NCI-H748 (cell line): Measurements from ENCODE around the gene CCDC27.
A peak's percentile ranks its signal among the peaks of the same experiment; 100 is the strongest.
"Not testable (repeated sequence)": the region's sequence is repeated elsewhere in the genome, so short reads cannot be mapped to it uniquely, and the experiment has no call there.

Experiments
- DNase-seq: peaks from one replicate; lab custom pipeline; 2025; ENCODE audit not compliant: unreplicated experiment; lab: John Stamatoyannopoulos, UW

The CCDC27 gene

GRCh38 chr1:3735027-3735681 lies 17.1 kb upstream of the CCDC27 start:
- DNase-seq, result no peak

GRCh38 chr1:3735688-3736087 lies 16.6 kb upstream of the CCDC27 start:
- DNase-seq, result no peak

- DNase-seq, result no peak
Observed at GRCh38 chr1:3736131-3736561, 16.1 kb upstream of the CCDC27 start.

GRCh38 chr1:3736708-3737107 lies 15.5 kb upstream of the CCDC27 start:
- no peak for DNase-seq

DNA sequence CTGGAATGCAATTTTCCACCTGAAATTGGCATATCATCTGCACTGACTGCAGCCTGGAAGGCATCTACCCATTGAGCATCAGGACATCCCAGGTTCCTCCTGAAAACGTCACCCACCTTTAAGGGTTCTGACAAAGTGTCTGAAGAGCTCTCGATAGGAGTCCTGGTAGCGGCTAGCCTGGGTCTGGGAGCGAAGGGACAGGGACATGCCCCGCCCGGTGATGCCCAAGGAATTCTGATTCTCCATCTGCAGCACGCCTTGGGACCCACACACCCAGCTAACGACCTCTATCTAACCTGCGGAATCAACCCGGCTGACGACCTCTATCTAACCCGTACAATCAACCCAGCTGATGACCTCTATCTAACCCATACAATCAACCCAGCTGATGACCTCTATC lies 13.3 kb upstream of the CCDC27 start:
- no peak for DNase-seq

GRCh38 chr1:3740042-3740441 lies 12.2 kb upstream of the CCDC27 start:
- no peak for DNase-seq

GRCh38 chr1:3740752-3741151 lies 11.5 kb upstream of the CCDC27 start:
- DNase-seq, result no peak

- DNase-seq, result no peak
Observed at GRCh38 chr1:3741566-3742438, 10.4 kb upstream of the CCDC27 start.

- no peak for DNase-seq
Observed at GRCh38 chr1:3742439-3743298, 9.6 kb upstream of the CCDC27 start.

- DNase-seq, result no peak
Observed at GRCh38 chr1:3743421-3743820, 8.8 kb upstream of the CCDC27 start.

GRCh38 chr1:3743826-3744225 lies 8.4 kb upstream of the CCDC27 start:
- no peak for DNase-seq

- no peak for DNase-seq
Observed at GRCh38 chr1:3744646-3745045, 7.6 kb upstream of the CCDC27 start.

- DNase-seq, result no peak
Observed at GRCh38 chr1:3745071-3745470, 7.2 kb upstream of the CCDC27 start.

- no peak for DNase-seq
Observed at GRCh38 chr1:3745590-3746381, 6.5 kb upstream of the CCDC27 start.

DNA sequence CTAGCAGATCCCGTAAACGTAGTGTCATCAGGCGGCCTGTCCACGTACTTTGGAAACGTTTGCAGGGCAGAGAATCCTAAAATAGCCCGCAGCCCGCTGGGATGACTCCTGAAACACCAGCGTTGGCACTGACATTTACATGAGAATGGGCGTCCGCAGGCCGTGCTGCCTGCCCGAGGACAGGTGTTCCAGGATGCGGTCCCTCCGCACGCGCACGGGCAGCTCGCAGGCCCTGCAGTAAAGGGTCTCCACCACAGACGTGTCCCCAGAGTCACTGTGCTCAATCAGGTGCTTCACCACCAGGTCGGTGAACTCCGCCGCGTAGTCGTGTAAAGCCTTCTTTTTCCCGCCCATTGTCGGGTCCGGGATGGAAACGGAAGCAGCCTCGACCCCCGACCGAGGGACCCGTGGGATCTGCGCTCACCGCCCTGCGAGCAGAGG lies 5.8 kb upstream of the CCDC27 start:
- DNase-seq, result peak; percentile 42

- peak; percentile 84 for DNase-seq
Observed at GRCh38 chr1:3746830-3747521, 5.3 kb upstream of the CCDC27 start.

- no peak for DNase-seq
Observed at GRCh38 chr1:3747522-3747848, 4.8 kb upstream of the CCDC27 start.

DNA sequence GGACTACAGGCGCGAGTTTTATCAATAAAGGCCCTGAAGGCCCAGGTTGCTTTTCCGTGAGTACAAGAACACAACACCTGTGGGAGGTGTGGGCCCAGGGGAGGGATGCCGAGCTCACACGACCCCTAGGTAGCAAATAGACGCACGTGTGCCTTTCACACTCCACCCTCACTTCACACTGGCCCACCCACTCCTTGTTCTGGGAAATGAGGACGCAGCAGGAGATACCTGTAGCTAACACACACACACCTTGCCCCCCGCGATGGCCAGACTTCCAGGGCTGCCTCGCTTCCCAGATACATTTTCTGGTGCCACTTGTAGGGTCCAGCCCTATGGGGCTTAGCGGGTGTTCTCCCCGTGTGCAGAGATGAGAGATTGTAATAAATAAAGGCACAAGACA lies 4.3 kb upstream of the CCDC27 start:
- no peak for DNase-seq

- DNase-seq, result not testable (repeated sequence)
Observed at GRCh38 chr1:3748316-3748900, 3.8 kb upstream of the CCDC27 start.

DNA sequence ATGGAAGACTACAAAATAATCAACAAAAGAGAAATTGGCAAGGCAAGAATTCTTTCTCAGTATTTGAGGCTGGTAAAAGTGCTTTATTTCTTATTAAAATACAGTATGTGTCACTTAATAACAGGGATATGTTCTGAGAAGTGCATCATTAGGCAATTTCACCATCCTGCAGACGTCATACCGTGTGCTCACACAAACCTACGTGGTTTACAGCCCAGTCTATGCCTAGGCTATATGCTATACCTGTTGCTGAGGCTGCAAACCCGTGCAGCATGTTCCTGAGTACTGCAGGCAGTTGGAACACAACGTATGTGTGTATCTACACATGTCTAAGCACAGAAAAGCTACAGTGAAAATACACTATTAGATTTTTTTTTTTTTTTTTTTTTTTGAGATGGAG lies 2.7 kb upstream of the CCDC27 start:
- no peak for DNase-seq
